GM23338 (cell line): ENCODE data around the gene REC8.

Experiments
- CTCF ChIP-seq, 2 experiments: fragments of 200-600 bp in 1 of 2; sonication (generic) in 1 of 2; conservative IDR thresholded peaks; 2 replicates each; pipeline versions ENCODE4 v1.5.1 to v1.6.1; 2016 to 2017; ENCODE audit warnings: antibody characterized with exemption in 2 of 2, low read depth in 2 of 2, mild to moderate bottlenecking in 2 of 2, moderate library complexity in 1 of 2
- EZH2 ChIP-seq: fragments of 200-600 bp; sonication (generic); IDR thresholded peaks from one replicate; pipeline ENCODE4 v1.8.0; 2017; ENCODE audit warnings: antibody characterized with exemption, mild to moderate bottlenecking, low read depth; ENCODE audit not compliant: unreplicated experiment
- EZH2phosphoT487 ChIP-seq: fragments of 200-600 bp; sonication (generic); IDR thresholded peaks from one replicate; pipeline ENCODE4 v1.8.1; 2018; ENCODE audit warnings: antibody characterized with exemption; ENCODE audit not compliant: unreplicated experiment
- POLR2AphosphoS5 ChIP-seq: IDR thresholded peaks from 2 replicates; pipeline ENCODE4 v1.6.1; 2016; ENCODE audit warnings: antibody characterized with exemption, low read depth
- STAT1 ChIP-seq: IDR thresholded peaks from one replicate; pipeline ENCODE4 v1.6.1; 2016; ENCODE audit warnings: antibody characterized with exemption; ENCODE audit not compliant: unreplicated experiment
- ZNF331 ChIP-seq: fragments of 250-450 bp; sonication (Bioruptor Pico); IDR thresholded peaks from 2 replicates; pipeline ENCODE4 v1.5.0; 2020; ENCODE audit warnings: low read depth, mild to moderate bottlenecking, moderate library complexity
- TF ChIP-seq, protein P1 (sequence below): IDR thresholded peaks from one replicate; pipeline ENCODE4 v1.6.1; 2018; ENCODE audit warnings: antibody characterized with exemption; ENCODE audit not compliant: unreplicated experiment

- no peak for TF ChIP-seq EZH2phosphoT487
- peak; percentile 0 to 9; a peak in 1 of 4 replicates for TF ChIP-seq CTCF (conservative IDR thresholded peaks at IDR 0.05; ENCODE audit: low read depth in 2 of 2)
- TF ChIP-seq, protein P1, sequence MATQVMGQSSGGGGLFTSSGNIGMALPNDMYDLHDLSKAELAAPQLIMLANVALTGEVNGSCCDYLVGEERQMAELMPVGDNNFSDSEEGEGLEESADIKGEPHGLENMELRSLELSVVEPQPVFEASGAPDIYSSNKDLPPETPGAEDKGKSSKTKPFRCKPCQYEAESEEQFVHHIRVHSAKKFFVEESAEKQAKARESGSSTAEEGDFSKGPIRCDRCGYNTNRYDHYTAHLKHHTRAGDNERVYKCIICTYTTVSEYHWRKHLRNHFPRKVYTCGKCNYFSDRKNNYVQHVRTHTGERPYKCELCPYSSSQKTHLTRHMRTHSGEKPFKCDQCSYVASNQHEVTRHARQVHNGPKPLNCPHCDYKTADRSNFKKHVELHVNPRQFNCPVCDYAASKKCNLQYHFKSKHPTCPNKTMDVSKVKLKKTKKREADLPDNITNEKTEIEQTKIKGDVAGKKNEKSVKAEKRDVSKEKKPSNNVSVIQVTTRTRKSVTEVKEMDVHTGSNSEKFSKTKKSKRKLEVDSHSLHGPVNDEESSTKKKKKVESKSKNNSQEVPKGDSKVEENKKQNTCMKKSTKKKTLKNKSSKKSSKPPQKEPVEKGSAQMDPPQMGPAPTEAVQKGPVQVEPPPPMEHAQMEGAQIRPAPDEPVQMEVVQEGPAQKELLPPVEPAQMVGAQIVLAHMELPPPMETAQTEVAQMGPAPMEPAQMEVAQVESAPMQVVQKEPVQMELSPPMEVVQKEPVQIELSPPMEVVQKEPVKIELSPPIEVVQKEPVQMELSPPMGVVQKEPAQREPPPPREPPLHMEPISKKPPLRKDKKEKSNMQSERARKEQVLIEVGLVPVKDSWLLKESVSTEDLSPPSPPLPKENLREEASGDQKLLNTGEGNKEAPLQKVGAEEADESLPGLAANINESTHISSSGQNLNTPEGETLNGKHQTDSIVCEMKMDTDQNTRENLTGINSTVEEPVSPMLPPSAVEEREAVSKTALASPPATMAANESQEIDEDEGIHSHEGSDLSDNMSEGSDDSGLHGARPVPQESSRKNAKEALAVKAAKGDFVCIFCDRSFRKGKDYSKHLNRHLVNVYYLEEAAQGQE, result no peak
- TF ChIP-seq EZH2, result no peak
- no peak for TF ChIP-seq STAT1
- TF ChIP-seq ZNF331 (CRISPR knock-in tag), result no peak
- TF ChIP-seq POLR2AphosphoS5, result peak; percentile 98
Observed at GRCh38 chr14:24141097-24141880, 30.6 kb upstream of the REC8 start, which contains the start of gene EMC9.
